ENCODE measurements around the gene FASLG.
"Not testable (repeated sequence)": the region's sequence is repeated elsewhere in the genome, so short reads cannot be mapped to it uniquely, and the experiment has no call there.

FASLG gene

DNA sequence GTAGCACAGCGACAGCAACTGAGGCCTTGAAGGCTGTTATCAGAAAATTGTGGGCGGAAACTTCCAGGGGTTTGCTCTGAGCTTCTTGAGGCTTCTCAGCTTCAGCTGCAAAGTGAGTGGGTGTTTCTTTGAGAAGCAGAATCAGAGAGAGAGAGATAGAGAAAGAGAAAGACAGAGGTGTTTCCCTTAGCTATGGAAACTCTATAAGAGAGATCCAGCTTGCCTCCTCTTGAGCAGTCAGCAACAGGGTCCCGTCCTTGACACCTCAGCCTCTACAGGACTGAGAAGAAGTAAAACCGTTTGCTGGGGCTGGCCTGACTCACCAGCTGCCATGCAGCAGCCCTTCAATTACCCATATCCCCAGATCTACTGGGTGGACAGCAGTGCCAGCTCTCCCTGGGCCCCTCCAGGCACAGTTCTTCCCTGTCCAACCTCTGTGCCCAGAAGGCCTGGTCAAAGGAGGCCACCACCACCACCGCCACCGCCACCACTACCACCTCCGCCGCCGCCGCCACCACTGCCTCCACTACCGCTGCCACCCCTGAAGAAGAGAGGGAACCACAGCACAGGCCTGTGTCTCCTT, at the start of gene FASLG:
Gene FASLG (plus strand): TSS at position 233 of the 583 bp plus-strand sequence. CDS start 99 bp downstream, at position 332.
- Mint-ChIP-seq H3K4me3 (peak within 1 kb of the TSS; percentile 38), H3K36me3 (no peaks in the 10 kb centered on the region), H3K4me1 (peaks cover 50% of the 10 kb centered on the region), H3K9me3 (no peaks in the 10 kb centered on the region), H3K27me3 (peaks cover 39% of the 10 kb centered on the region), H3K27ac (peak within 1 kb of the TSS; percentile 49)
- peak; percentile 34 for DNase-seq
- CTCF ChIA-PET = interaction anchor here (0.9 to 1.9 kb wide), 9 partner anchors 12 to 67 kb away, joined by 3 to 9 read pairs (median 5); no protein-coding TSS in a partner anchor

GRCh38 chr1:172609528-172609927, 49.4 kb upstream of the FASLG start:
- no peak for DNase-seq
- Mint-ChIP-seq H3K9me3 (no peaks in the 10 kb centered on the region), H3K36me3 (peaks cover 33% of the 10 kb centered on the region), H3K27me3 (no peaks in the 10 kb centered on the region), H3K27ac (no peak overlapping the region), H3K4me3 (no peak overlapping the region), H3K4me1 (peaks cover 2% of the 10 kb centered on the region)
- CTCF ChIA-PET = interaction anchor here (0.6 to 18.6 kb wide), 15 partner anchors 14 to 159 kb away, joined by 3 to 274 read pairs (median 4); partner anchors contain the start of gene FASLG

DNA sequence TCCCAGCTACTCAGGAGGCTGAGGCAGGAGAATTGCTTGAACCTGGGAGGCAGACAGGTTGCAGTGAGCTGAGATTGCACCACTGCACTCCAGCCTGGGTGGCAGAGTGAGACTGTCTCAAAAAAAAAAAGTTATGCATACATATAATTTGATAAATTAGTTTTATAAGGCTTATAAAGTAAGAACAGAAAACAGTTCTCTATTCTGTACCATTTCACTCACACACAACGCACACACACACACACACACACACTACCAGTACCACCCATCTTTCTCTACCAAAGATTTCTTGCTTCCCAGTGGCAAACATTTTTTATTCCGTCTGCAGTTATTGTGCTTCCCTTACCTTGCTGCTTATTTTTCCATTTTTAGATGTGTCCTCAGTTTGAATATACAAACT, 46.4 kb upstream of the FASLG start:
- DNase-seq = no peak
- CTCF ChIA-PET = interaction anchor here (18.6 kb wide), 1 partner anchor 110 kb away, joined by 274 read pairs; no protein-coding TSS in a partner anchor
- Mint-ChIP-seq H3K4me3 (no peak overlapping the region), H3K27me3 (peaks cover 5% of the 10 kb centered on the region), H3K9me3 (peaks cover under 1% of the 10 kb centered on the region), H3K27ac (no peak overlapping the region), H3K4me1 (peaks cover 2% of the 10 kb centered on the region), H3K36me3 (peaks cover 32% of the 10 kb centered on the region)

- no peak for DNase-seq
- Mint-ChIP-seq H3K27me3 (peaks cover 5% of the 10 kb centered on the region), H3K4me3 (no peak overlapping the region), H3K9me3 (peaks cover 7% of the 10 kb centered on the region), H3K27ac (no peak overlapping the region), H3K4me1 (peaks cover 2% of the 10 kb centered on the region), H3K36me3 (peaks cover 34% of the 10 kb centered on the region)
- CTCF ChIA-PET = interaction anchor here (1.3 to 18.6 kb wide), 2 partner anchors 24 to 110 kb away, joined by 4 to 274 read pairs; no protein-coding TSS in a partner anchor
Observed at GRCh38 chr1:172613294-172613693, 45.6 kb upstream of the FASLG start.

DNA sequence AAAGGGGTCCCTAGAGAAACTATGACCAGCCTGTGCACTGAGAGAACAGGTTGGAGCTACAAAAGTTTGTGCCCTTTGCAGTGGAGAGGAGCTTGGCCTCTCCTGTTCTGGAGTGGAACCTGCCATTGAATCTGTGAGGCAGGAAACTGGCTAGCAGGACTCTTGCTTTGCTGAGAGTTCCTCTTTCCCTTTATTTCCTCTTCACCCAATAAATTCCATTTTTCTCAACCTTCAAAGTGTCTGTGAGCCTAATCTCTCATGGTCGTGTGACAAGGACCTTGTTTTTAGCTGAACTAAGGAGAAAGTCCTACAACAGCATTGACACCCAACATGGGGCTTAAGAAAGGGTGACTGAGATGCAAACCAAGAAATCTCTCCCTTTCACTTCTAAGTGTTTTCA, 42.7 kb upstream of the FASLG start:
- Mint-ChIP-seq H3K9me3 (peaks cover 27% of the 10 kb centered on the region), H3K4me1 (no peaks in the 10 kb centered on the region), H3K4me3 (no peak overlapping the region), H3K27me3 (peaks cover 11% of the 10 kb centered on the region), H3K27ac (no peak overlapping the region), H3K36me3 (peaks cover 21% of the 10 kb centered on the region)
- no peak for DNase-seq
- CTCF ChIA-PET = interaction anchor here (18.6 kb wide), 1 partner anchor 107 kb away, joined by 274 read pairs; no protein-coding TSS in a partner anchor

GRCh38 chr1:172616636-172617035, 42.3 kb upstream of the FASLG start:
- CTCF ChIA-PET = interaction anchor here (18.6 kb wide), 1 partner anchor 106 kb away, joined by 274 read pairs; no protein-coding TSS in a partner anchor
- Mint-ChIP-seq H3K4me1 (no peaks in the 10 kb centered on the region), H3K27ac (no peak overlapping the region), H3K9me3 (peaks cover 31% of the 10 kb centered on the region), H3K36me3 (peaks cover 20% of the 10 kb centered on the region), H3K4me3 (no peak overlapping the region), H3K27me3 (peaks cover 15% of the 10 kb centered on the region)
- no peak for DNase-seq

- H3K4me3 Mint-ChIP-seq, H3K27ac Mint-ChIP-seq, DNase-seq, CTCF ChIA-PET, H3K4me1 Mint-ChIP-seq: not testable (repeated sequence)
- peaks cover 17% of the 10 kb centered on the region for H3K36me3 Mint-ChIP-seq
- peaks cover 35% of the 10 kb centered on the region for H3K9me3 Mint-ChIP-seq
- peaks cover 32% of the 10 kb centered on the region for H3K27me3 Mint-ChIP-seq
Observed at GRCh38 chr1:172620603-172621002, 38.3 kb upstream of the FASLG start.

DNA sequence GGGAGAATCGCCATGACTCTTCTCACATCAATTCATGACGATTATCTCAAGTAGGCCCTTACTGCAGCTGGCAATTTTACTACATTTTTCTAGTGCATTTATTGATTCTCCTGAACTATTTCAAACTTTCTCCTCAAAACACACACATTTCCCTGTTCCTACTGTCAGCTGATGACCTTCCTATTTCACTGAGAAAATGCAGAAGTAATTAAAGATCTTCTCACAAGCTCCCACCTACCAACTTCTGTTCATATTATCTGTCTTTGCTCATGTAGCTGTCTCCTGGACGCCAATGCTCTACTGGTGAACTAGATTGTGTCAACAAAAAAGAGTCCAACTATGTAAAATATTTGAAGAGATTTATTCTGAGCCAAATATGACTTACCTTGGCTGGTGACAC, 36.4 kb upstream of the FASLG start:
- CTCF ChIA-PET = interaction anchor here (0.9 to 1.4 kb wide), 2 partner anchors 12 to 103 kb away, joined by 3 read pairs; no protein-coding TSS in a partner anchor
- Mint-ChIP-seq H3K4me1 (peaks cover 3% of the 10 kb centered on the region), H3K4me3 (no peak overlapping the region), H3K9me3 (peaks cover 33% of the 10 kb centered on the region), H3K27ac (no peak overlapping the region), H3K36me3 (peaks cover 16% of the 10 kb centered on the region), H3K27me3 (peaks cover 36% of the 10 kb centered on the region)
- no peak for DNase-seq

DNA sequence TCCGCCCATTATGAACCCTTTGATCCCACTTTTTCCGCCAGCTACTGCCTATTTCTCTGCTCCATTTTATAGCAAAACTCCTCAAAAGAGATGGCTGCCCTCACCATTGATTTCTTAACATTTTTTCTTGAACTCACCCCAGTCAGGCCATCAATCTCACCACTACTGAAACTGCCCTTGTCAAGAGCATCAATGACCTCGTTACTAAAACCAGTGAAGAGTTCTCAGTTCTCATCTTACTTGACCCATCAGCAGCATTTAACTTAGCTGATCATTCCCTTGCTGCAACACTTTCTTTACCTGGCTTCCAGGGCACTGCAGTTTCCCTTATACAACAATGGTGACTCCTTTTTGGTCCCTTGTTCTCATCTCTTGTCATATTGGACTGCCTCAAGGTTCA, 35.2 kb upstream of the FASLG start:
- no peak overlapping the region for H3K27ac Mint-ChIP-seq
- peaks cover 36% of the 10 kb centered on the region for H3K27me3 Mint-ChIP-seq
- CTCF ChIA-PET = no interaction called here
- H3K9me3 Mint-ChIP-seq = peaks cover 25% of the 10 kb centered on the region
- peaks cover 11% of the 10 kb centered on the region for H3K36me3 Mint-ChIP-seq
- H3K4me1 Mint-ChIP-seq = peaks cover 10% of the 10 kb centered on the region
- no peak overlapping the region for H3K4me3 Mint-ChIP-seq
- no peak for DNase-seq

DNA sequence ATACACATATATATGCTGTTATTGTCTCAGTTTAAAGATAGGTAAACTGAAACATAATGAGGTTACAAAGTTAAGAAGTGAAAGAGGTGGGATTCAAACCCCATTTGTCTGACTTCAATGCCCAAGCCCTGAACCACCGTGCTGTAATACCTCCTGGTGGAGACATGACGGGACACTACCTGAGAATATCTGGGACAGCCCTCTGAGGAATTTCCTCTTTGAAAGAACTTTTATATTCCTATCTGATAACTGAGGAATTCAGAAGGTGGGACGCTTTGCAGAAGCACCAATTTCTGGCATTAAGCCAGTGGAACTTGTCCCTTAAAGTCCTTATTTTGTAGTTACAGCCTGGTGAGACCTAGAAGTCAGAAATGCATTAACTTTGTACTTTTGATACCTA, 32.1 kb upstream of the FASLG start:
- CTCF ChIA-PET = no interaction called here
- Mint-ChIP-seq H3K4me3 (no peak overlapping the region), H3K36me3 (peaks cover 2% of the 10 kb centered on the region), H3K4me1 (peaks cover 34% of the 10 kb centered on the region), H3K27ac (no peak overlapping the region), H3K27me3 (peaks cover 44% of the 10 kb centered on the region), H3K9me3 (peaks cover 3% of the 10 kb centered on the region)
- no peak for DNase-seq

- no peaks in the 10 kb centered on the region for H3K36me3 Mint-ChIP-seq
- H3K4me3 Mint-ChIP-seq = no peak overlapping the region
- H3K9me3 Mint-ChIP-seq = no peaks in the 10 kb centered on the region
- no peak overlapping the region for H3K27ac Mint-ChIP-seq
- peaks cover 41% of the 10 kb centered on the region for H3K27me3 Mint-ChIP-seq
- CTCF ChIA-PET = interaction anchor here (0.8 to 1.7 kb wide), 3 partner anchors 18 to 100 kb away, joined by 5 read pairs; no protein-coding TSS in a partner anchor
- H3K4me1 Mint-ChIP-seq = peaks cover 34% of the 10 kb centered on the region
- peak; percentile 34 for DNase-seq
Observed at GRCh38 chr1:172627702-172628101, 31.2 kb upstream of the FASLG start.

DNA sequence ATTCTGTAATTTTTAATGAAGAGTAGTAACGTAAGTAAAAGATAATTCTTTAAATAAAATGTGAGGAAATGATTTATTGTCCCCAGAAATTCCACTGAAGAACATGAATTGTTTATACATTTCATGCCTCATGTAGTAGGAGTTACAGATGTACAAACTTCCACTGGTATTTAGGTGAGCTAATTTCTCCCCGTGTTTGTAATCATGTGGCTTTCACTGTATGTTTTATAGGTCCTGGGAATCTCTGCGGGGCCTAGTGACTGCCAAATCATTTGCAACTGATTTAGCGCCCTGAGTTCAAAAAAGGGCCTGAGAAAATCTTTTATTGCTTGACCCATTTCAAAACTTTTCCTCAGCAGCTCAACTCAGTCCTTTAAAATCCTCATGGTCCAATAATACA, 30.5 kb upstream of the FASLG start:
- CTCF ChIA-PET = interaction anchor here (0.8 to 1.7 kb wide), 3 partner anchors 18 to 99 kb away, joined by 5 read pairs; no protein-coding TSS in a partner anchor
- Mint-ChIP-seq H3K4me1 (peaks cover 34% of the 10 kb centered on the region), H3K36me3 (no peaks in the 10 kb centered on the region), H3K4me3 (no peak overlapping the region), H3K27ac (no peak overlapping the region), H3K9me3 (no peaks in the 10 kb centered on the region), H3K27me3 (peaks cover 41% of the 10 kb centered on the region)
- DNase-seq = no peak

- Mint-ChIP-seq H3K27me3 (peaks cover 41% of the 10 kb centered on the region), H3K36me3 (no peaks in the 10 kb centered on the region), H3K9me3 (no peaks in the 10 kb centered on the region), H3K4me1 (peaks cover 34% of the 10 kb centered on the region), H3K4me3 (no peak overlapping the region), H3K27ac (no peak overlapping the region)
- CTCF ChIA-PET = interaction anchor here (0.8 to 1.7 kb wide), 4 partner anchors 11 to 99 kb away, joined by 3 to 5 read pairs (median 4); no protein-coding TSS in a partner anchor
- no peak for DNase-seq
Observed at GRCh38 chr1:172629170-172629569, 29.7 kb upstream of the FASLG start.

GRCh38 chr1:172629638-172630037, 29.3 kb upstream of the FASLG start:
- H3K9me3 Mint-ChIP-seq = no peaks in the 10 kb centered on the region
- H3K27ac Mint-ChIP-seq = no peak overlapping the region
- no peak for DNase-seq
- CTCF ChIA-PET = interaction anchor here (0.8 to 1.6 kb wide), 3 partner anchors 10 to 90 kb away, joined by 3 to 4 read pairs (median 3); no protein-coding TSS in a partner anchor
- H3K4me1 Mint-ChIP-seq = peaks cover 34% of the 10 kb centered on the region
- H3K4me3 Mint-ChIP-seq = no peak overlapping the region
- no peaks in the 10 kb centered on the region for H3K36me3 Mint-ChIP-seq
- H3K27me3 Mint-ChIP-seq = peaks cover 44% of the 10 kb centered on the region
